ENCODE data around the gene ISYNA1.

GRCh38 chr19:18388100-18388959 is 49.6 kb downstream of the ISYNA1 start:
- TF ChIP-seq POLR2A (IDR thresholded peaks at IDR 0.05; ENCODE audit: low read depth, low read length) (no peak), POLR2AphosphoS5 (IDR thresholded peaks at IDR 0.05; ENCODE audit: low read depth, low read length) (no peak), TAF1 (IDR thresholded peaks at IDR 0.05; ENCODE audit: borderline replicate concordance, low read depth, low read length) (no peak)

All from GM12892 (cell line).